SK-N-SH (cell line): ENCODE results near the gene CPVL.

Experiments used
- CTCF ChIP-seq: fragments of 200-600 bp; sonication (generic); IDR thresholded peaks from 2 replicates; pipeline ENCODE4 v1.6.1; 2017; ENCODE audit warnings: antibody characterized with exemption, mild to moderate bottlenecking, moderate library complexity
- ELF1 ChIP-seq: IDR thresholded peaks from 2 replicates; pipeline ENCODE4 v1.4.0; 2012
- EP300 ChIP-seq, 2 experiments: IDR thresholded peaks; 2 replicates each; pipeline versions ENCODE4 v1.4.0 to v1.6.1; 2012; ENCODE audit warnings: borderline replicate concordance in 1 of 2, low read depth in 1 of 2, low read length in 1 of 2
- FOXJ3 ChIP-seq: sonication (generic); formaldehyde crosslinking; IDR thresholded peaks from 2 replicates; pipeline ENCODE4 v1.5.1; 2020; ENCODE audit warnings: mild to moderate bottlenecking, missing genetic modification reagents
- GATA2 ChIP-seq: sonication (generic); formaldehyde crosslinking; IDR thresholded peaks from 2 replicates; pipeline ENCODE4 v1.5.0; 2020; ENCODE audit warnings: mild to moderate bottlenecking, missing genetic modification reagents
- NRF1 ChIP-seq: IDR thresholded peaks from 2 replicates; pipeline ENCODE4 v1.6.1; 2012; ENCODE audit warnings: low read depth, mild to moderate bottlenecking, low read length
- POLR2AphosphoS5 ChIP-seq: IDR thresholded peaks from 2 replicates; pipeline ENCODE4 v1.6.1; 2012; ENCODE audit warnings: low read depth, low read length
- RXRA ChIP-seq: IDR thresholded peaks from 2 replicates; pipeline ENCODE4 v1.4.0; 2012; ENCODE audit warnings: low read depth, mild to moderate bottlenecking, borderline replicate concordance
- SIN3A ChIP-seq: IDR thresholded peaks from 2 replicates; pipeline ENCODE4 v1.6.1; 2012; ENCODE audit warnings: low read depth, mild to moderate bottlenecking, low read length, moderate library complexity, borderline replicate concordance
- SMC3 ChIP-seq: IDR thresholded peaks from 2 replicates; pipeline ENCODE4 v1.6.1; 2012; ENCODE audit warnings: low read depth, low read length, improper control_type of control experiment
- TAF1 ChIP-seq: IDR thresholded peaks from 2 replicates; pipeline ENCODE4 v1.6.1; 2012; ENCODE audit warnings: low read depth, mild to moderate bottlenecking, low read length, moderate library complexity, borderline replicate concordance
- YY1 ChIP-seq: IDR thresholded peaks from 2 replicates; pipeline ENCODE4 v1.4.0; 2012; ENCODE audit warnings: low read depth, mild to moderate bottlenecking

DNA sequence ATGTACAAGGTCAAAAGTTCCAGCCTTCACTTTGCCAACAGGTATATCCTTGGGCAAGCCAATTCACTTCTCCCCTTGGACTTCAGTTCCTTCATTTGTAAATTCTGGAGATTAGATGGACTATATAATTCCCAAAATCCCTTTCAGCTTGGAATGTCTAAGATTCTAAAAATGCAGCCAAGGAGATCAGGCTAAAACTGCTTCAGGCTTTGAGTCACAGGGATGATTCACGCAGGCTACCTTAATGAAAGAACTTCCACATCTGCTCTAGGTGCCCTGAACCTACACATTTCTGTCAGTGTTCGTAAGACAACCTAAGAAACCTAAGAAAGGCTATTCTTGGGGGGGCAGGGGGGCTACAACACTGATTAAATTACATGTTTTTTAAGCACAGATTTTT, 7.1 kb downstream of the CPVL start:
- no peak for TF ChIP-seq CTCF
- no peak for TF ChIP-seq EP300 (IDR thresholded peaks at IDR 0.05; ENCODE audit: borderline replicate concordance in 1 of 2, low read depth in 1 of 2, low read length in 1 of 2)
- TF ChIP-seq SMC3 = no peak
- TF ChIP-seq TAF1 = no peak
- TF ChIP-seq YY1 = no peak
- no peak for TF ChIP-seq POLR2AphosphoS5
- no peak for TF ChIP-seq ELF1
- no peak for TF ChIP-seq GATA2 (CRISPR knock-in tag)
- no peak for TF ChIP-seq RXRA
- no peak for TF ChIP-seq NRF1
- TF ChIP-seq FOXJ3 = no peak
- TF ChIP-seq SIN3A = no peak
